Measurements from ENCODE around the gene LRSAM1. TPM values are rescaled to one million over a fixed set of nuclear protein-coding genes. Genes with fewer than 3 reads are reported as not detected.

LRSAM1 gene
- polyA plus RNA-seq, 1 experiment: 5.2 TPM

DNA sequence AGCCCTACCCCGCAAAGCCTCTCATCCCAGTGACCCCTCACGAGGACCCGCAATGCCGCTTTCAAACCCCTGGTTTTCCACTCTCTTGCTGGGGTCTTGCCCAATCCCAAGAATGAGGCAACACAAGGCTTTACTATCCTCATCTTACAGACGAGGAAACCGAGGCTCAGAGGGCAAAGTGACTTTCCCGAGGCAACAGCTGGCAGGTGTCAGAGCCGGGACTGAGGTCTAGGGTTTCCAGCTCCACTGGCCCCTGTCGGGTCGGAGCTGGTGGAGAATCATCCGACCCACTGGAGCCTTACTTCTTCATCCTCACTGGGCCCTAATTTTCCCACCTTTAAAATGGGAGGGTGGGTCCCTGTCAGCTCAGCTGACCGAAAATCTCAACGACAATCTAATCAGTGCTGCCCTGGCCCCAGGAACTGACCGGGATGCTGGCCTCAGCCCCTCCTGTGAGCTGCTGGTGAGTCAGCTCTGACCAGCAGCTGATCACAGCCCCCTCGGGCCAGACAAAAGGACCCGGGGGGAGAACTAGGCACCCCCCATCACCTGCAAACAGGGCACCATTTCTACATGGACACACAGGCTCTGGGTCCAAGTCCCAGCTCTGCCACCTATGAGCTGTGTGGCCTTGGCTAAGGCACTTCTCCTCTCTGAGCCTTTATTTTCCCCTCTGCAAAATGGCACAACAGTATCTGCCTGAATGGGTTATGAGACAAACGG, 88.1 kb downstream of the LRSAM1 start:
- no peak for DNase-seq (ENCODE audit: low read depth)
- ChIA-PET POLR2A (interaction anchor here (0.7 kb wide), 1 partner anchor 22 kb away, joined by 10 read pairs; no protein-coding TSS in a partner anchor), CTCF (interaction anchor here (0.6 to 6.6 kb wide), 7 partner anchors 12 to 50 kb away, joined by 3 to 49 read pairs (median 3); no protein-coding TSS in a partner anchor)
- Histone ChIP-seq H3K36me3 (ENCODE audit: control insufficient read depth, insufficient read depth, low read length) (peaks cover 28% of the 10 kb centered on the region), H3K27me3 (ENCODE audit: control insufficient read depth, insufficient read depth, low read length) (no peaks in the 10 kb centered on the region), H3K4me3 (ENCODE audit: low read depth, low read length) (no peak overlapping the region)
- TF ChIP-seq, protein P1, sequence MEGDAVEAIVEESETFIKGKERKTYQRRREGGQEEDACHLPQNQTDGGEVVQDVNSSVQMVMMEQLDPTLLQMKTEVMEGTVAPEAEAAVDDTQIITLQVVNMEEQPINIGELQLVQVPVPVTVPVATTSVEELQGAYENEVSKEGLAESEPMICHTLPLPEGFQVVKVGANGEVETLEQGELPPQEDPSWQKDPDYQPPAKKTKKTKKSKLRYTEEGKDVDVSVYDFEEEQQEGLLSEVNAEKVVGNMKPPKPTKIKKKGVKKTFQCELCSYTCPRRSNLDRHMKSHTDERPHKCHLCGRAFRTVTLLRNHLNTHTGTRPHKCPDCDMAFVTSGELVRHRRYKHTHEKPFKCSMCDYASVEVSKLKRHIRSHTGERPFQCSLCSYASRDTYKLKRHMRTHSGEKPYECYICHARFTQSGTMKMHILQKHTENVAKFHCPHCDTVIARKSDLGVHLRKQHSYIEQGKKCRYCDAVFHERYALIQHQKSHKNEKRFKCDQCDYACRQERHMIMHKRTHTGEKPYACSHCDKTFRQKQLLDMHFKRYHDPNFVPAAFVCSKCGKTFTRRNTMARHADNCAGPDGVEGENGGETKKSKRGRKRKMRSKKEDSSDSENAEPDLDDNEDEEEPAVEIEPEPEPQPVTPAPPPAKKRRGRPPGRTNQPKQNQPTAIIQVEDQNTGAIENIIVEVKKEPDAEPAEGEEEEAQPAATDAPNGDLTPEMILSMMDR (IDR thresholded peaks at IDR 0.05; ENCODE audit: insufficient read depth, low read depth, low read length): no peak

DNA sequence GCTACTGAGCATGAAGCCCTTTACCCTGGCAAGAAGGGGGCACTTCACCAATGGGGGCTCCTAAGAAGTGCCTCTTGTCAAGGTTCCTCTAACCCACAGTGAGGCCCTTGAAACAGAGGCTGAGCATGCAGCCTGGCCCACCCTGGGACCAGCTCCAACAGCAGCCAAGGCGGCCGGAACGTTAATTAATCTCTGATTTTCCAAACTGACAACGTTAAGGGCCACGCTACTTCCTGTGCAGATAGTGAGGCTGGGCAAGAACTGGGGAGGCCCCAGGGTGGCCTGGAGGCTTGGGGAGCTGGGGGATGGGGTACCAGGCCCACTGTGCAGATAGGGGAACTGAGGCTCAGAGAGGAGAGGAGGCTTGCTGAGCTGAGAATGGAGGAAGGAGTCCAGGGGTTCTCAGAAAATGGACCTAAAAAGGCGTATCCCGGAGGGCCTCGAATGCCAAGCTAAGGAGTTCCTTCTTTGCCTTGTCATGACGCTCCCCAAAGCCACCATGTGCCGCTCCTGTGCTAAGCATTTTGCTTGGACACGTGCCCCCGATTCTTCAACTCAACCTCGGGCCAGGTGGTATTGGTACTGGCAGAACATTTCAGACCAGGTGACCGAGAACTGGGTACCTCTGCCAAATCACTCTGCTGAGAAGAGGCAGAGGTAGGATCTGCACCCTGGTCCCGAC, 88.8 kb downstream of the LRSAM1 start:
- peaks cover 28% of the 10 kb centered on the region for H3K36me3 ChIP-seq (ENCODE audit: control insufficient read depth, insufficient read depth, low read length)

DNA sequence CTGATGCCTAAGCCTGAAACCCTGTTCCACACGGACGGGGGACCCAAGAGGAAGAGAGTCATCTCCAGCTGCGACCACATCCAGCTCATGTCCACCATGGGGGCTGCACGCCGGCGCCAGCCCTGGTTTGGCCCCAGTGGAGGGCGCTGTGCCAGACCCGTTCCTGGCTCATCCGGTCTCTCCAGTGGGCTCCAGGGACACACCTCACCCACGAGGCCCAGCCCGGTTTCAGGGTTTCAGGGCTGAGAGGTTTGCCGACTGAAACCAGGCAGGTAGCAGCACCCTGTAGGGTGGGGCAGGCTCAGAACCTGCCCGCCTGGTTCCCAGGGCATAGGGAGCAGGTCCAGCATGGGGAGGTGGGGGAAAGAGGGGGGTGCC, 89.3 kb downstream of the LRSAM1 start:
- TF ChIP-seq, protein P1 (IDR thresholded peaks at IDR 0.05; ENCODE audit: insufficient read depth, low read depth, low read length): no peak
- DNase-seq (ENCODE audit: low read depth): no peak
- H3K27me3 ChIP-seq (ENCODE audit: control insufficient read depth, insufficient read depth, low read length): no peaks in the 10 kb centered on the region
- no peak overlapping the region for H3K4me3 ChIP-seq (ENCODE audit: low read depth, low read length)
- ChIA-PET POLR2A (no interaction called here), CTCF (interaction anchor here (0.7 to 1.9 kb wide), 3 partner anchors 14 to 706 kb away, joined by 3 to 7 read pairs (median 5); no protein-coding TSS in a partner anchor)
- H3K36me3 ChIP-seq (ENCODE audit: control insufficient read depth, insufficient read depth, low read length): peaks cover 25% of the 10 kb centered on the region

More for the DNA sequence above, 88.8 kb downstream of the LRSAM1 start:
- no peak for DNase-seq (ENCODE audit: low read depth)
- TF ChIP-seq, protein P1 (IDR thresholded peaks at IDR 0.05; ENCODE audit: insufficient read depth, low read depth, low read length): no peak
- H3K27me3 ChIP-seq (ENCODE audit: control insufficient read depth, insufficient read depth, low read length): no peaks in the 10 kb centered on the region
- CTCF ChIA-PET: interaction anchor here (1.1 to 6.6 kb wide), 6 partner anchors 13 to 49 kb away, joined by 3 to 49 read pairs (median 3); no protein-coding TSS in a partner anchor
- no peak overlapping the region for H3K4me3 ChIP-seq (ENCODE audit: low read depth, low read length)
- POLR2A ChIA-PET: no interaction called here

DNA sequence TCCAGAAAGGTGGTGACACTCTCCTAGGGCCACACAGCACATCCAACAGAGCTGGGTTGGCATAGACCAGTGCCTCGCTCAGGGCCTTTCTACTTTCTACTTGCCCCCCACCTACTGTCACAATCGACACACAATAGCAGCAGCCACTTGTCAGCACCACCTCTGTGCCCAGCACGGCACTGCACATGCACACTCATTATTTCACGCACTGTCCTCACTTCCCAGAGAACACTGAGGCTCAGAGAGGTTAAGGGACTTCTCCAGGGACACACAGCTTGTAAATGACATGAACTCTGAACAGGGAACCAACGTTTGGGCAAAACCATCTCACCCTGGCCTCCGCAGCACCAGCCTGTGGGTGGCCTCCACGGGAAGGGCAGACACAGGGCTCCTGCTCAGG, 89.9 kb downstream of the LRSAM1 start:
- Histone ChIP-seq H3K36me3 (ENCODE audit: control insufficient read depth, insufficient read depth, low read length) (peaks cover 25% of the 10 kb centered on the region), H3K27me3 (ENCODE audit: control insufficient read depth, insufficient read depth, low read length) (no peaks in the 10 kb centered on the region), H3K4me3 (ENCODE audit: low read depth, low read length) (no peak overlapping the region)
- TF ChIP-seq, protein P1 (IDR thresholded peaks at IDR 0.05; ENCODE audit: insufficient read depth, low read depth, low read length): no peak
- DNase-seq (ENCODE audit: low read depth): no peak
- ChIA-PET CTCF (interaction anchor here (0.7 to 1.9 kb wide), 3 partner anchors 15 to 706 kb away, joined by 3 to 7 read pairs (median 5); no protein-coding TSS in a partner anchor), POLR2A (no interaction called here)

DNA sequence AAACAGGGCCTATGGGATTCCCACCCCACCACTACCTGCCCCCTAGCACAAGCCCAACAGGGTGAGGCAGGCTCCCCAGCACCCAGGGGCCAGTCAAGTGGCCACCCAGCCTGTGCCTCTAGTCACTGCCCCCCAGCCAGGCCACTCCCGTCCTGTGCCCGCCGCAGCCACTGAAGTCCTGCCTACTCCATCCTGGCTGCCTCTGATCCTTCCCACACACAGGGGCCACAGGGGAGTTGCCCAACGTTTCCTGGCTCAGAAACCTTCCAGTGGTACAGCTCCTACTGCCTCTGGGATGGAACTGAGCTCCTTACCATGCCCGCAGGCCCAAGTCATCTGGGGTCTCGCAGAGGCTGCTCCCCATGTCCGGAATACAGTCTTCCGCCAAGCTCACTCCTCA, 90.6 kb downstream of the LRSAM1 start:
- Histone ChIP-seq H3K4me3 (ENCODE audit: low read depth, low read length) (no peak overlapping the region), H3K27me3 (ENCODE audit: control insufficient read depth, insufficient read depth, low read length) (no peaks in the 10 kb centered on the region), H3K36me3 (ENCODE audit: control insufficient read depth, insufficient read depth, low read length) (peaks cover 22% of the 10 kb centered on the region)
- DNase-seq (ENCODE audit: low read depth): no peak
- TF ChIP-seq, protein P1 (IDR thresholded peaks at IDR 0.05; ENCODE audit: insufficient read depth, low read depth, low read length): no peak
- ChIA-PET CTCF (interaction anchor here (0.7 to 1.9 kb wide), 3 partner anchors 16 to 24 kb away, joined by 3 to 7 read pairs (median 5); no protein-coding TSS in a partner anchor), POLR2A (no interaction called here)
